Measurements from ENCODE around the gene MB. TPM values are rescaled to one million over a fixed set of nuclear protein-coding genes. Genes with fewer than 3 reads are reported as not detected.

MB gene
- total and polyA plus RNA-seq, 9 of the 15 experiments (the other 6 are each of a cell fraction or from before 2014, with no cell fraction given), result not detected

DNA sequence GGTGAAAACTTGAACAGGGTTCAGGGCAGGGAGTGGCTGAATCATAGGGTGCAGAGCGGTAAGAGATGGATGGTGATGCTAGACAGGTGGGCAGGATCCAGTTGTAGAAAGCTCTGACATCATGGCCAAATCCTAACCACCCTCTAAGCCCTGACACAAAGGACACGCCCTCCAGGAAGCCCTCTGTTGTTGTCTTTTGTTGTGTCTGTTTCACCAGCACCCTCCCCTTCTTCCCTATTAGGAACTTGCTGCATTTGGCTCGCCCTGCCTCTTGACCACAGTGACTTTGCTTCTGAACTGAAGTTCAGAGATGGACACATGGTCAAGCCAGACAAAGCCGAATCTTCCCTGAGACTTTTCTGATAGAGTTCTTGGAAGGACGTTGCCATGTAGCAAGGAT, 16.9 kb upstream of the MB start (continued):
- TF ChIP-seq ZNF318 (IDR thresholded peaks at IDR 0.05; ENCODE audit: borderline replicate concordance in 1 of 2, low read depth in 1 of 2) (no peak), ZBTB26 (CRISPR knock-in tag; IDR thresholded peaks at IDR 0.05) (no peak), BRD9 (IDR thresholded peaks at IDR 0.05; ENCODE audit: low read depth, partially characterized antibody) (no peak), E2F3 (CRISPR knock-in tag; IDR thresholded peaks at IDR 0.05) (no peak), ZFX (CRISPR knock-in tag; IDR thresholded peaks at IDR 0.05) (no peak), ZNF830 (CRISPR knock-in tag; IDR thresholded peaks at IDR 0.05) (no peak), ZKSCAN3 (CRISPR knock-in tag; IDR thresholded peaks at IDR 0.05) (no peak), HMG20B (CRISPR knock-in tag; IDR thresholded peaks at IDR 0.05) (no peak), HDAC6 (IDR thresholded peaks at IDR 0.05; ENCODE audit: low read depth, low read length) (no peak), ZNF277 (CRISPR knock-in tag; IDR thresholded peaks at IDR 0.05; ENCODE audit: borderline replicate concordance) (no peak), RCOR1 (IDR thresholded peaks at IDR 0.05; ENCODE audit: borderline replicate concordance in 1 of 2, low read depth in 2 of 2, low read length in 2 of 2) (peak in 1 of 2 experiments; percentile 10; a peak in 1 of 4 replicates), L3MBTL2 (IDR thresholded peaks at IDR 0.05) (peak; percentile 29; the same call in 1 of the 2 replicates), ZNF274 (IDR thresholded peaks at IDR 0.05; ENCODE audit: borderline replicate concordance, low read depth, low read length) (no peak), ZNF445 (CRISPR knock-in tag; IDR thresholded peaks at IDR 0.05; ENCODE audit: low read depth) (no peak), CBX2 (IDR thresholded peaks at IDR 0.05; ENCODE audit: insufficient read depth, low read length, poor library complexity, severe bottlenecking) (no peak)
- TF ChIP-seq, protein P1, sequence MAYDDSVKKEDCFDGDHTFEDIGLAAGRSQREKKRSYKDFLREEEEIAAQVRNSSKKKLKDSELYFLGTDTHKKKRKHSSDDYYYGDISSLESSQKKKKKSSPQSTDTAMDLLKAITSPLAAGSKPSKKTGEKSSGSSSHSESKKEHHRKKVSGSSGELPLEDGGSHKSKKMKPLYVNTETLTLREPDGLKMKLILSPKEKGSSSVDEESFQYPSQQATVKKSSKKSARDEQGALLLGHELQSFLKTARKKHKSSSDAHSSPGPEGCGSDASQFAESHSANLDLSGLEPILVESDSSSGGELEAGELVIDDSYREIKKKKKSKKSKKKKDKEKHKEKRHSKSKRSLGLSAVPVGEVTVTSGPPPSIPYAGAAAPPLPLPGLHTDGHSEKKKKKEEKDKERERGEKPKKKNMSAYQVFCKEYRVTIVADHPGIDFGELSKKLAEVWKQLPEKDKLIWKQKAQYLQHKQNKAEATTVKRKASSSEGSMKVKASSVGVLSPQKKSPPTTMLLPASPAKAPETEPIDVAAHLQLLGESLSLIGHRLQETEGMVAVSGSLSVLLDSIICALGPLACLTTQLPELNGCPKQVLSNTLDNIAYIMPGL (CRISPR knock-in tag; IDR thresholded peaks at IDR 0.05), result no peak
